T1000 (cell line): Measurements from ENCODE around the gene CREB3L1.

Source experiments
- DNase-seq: peaks from one replicate; lab custom pipeline; 2025; ENCODE audit warnings: mixed read lengths; lab: John Stamatoyannopoulos, UW

The CREB3L1 gene

GRCh38 chr11:46345131-46345597 lies 67.7 kb downstream of the CREB3L1 start:
- no peak for DNase-seq

GRCh38 chr11:46345881-46346484 lies 68.5 kb downstream of the CREB3L1 start:
- DNase-seq = no peak

GRCh38 chr11:46346886-46347636 lies 69.6 kb downstream of the CREB3L1 start, which contains the start of gene DGKZ:
Gene DGKZ, plus strand, starts transcription at chr11:46347463. Its CDS starts 197 bp downstream, at chr11:46347660.
- peak; percentile 86 for DNase-seq

- DNase-seq = no peak
Measured at GRCh38 chr11:46347637-46348311, 70.3 kb downstream of the CREB3L1 start.

- no peak for DNase-seq
Measured at GRCh38 chr11:46348566-46349401, 71.3 kb downstream of the CREB3L1 start.

- DNase-seq = no peak
Measured at GRCh38 chr11:46350695-46351094, 73.2 kb downstream of the CREB3L1 start.

GRCh38 chr11:46351148-46351547 lies 73.7 kb downstream of the CREB3L1 start:
- DNase-seq = no peak

- no peak for DNase-seq
Measured at GRCh38 chr11:46351606-46352005, 74.1 kb downstream of the CREB3L1 start.

GRCh38 chr11:46352063-46352841 lies 74.8 kb downstream of the CREB3L1 start:
- DNase-seq = no peak

- DNase-seq = no peak
Measured at GRCh38 chr11:46353698-46354097, 76.2 kb downstream of the CREB3L1 start.

GRCh38 chr11:46356924-46357482 lies 79.5 kb downstream of the CREB3L1 start:
- DNase-seq = no peak

GRCh38 chr11:46357483-46357936 lies 80.0 kb downstream of the CREB3L1 start:
- DNase-seq = no peak

GRCh38 chr11:46359953-46360352 lies 82.5 kb downstream of the CREB3L1 start:
- no peak for DNase-seq

- DNase-seq = no peak
Measured at GRCh38 chr11:46360878-46361277, 83.4 kb downstream of the CREB3L1 start.

- DNase-seq = no peak
Measured at GRCh38 chr11:46361283-46362155, 84.1 kb downstream of the CREB3L1 start.

- no peak for DNase-seq
Measured at GRCh38 chr11:46362156-46363030, 84.9 kb downstream of the CREB3L1 start.

GRCh38 chr11:46363031-46363407 lies 85.6 kb downstream of the CREB3L1 start:
- DNase-seq = peak; percentile 39

GRCh38 chr11:46363455-46364005 lies 86.1 kb downstream of the CREB3L1 start:
- peak; percentile 63 for DNase-seq
